Mucosa of rectum (tissue), 2 donors: ENCODE results near the gene OLFML2A.
"Not testable (repeated sequence)": the region's sequence is repeated elsewhere in the genome, so short reads cannot be mapped to it uniquely, and the experiment has no call there.

Source experiments
- H3K27ac ChIP-seq, 2 donors: one replicate each; pipeline ENCODE4 v1.7.0; 2013; ENCODE audit warnings: inconsistent platforms in 2 of 2, low read depth in 2 of 2, low read length in 2 of 2
- H3K27me3 ChIP-seq, 2 donors: one replicate each; pipeline ENCODE4 v1.7.0; 2013; ENCODE audit warnings: low read length in 2 of 2; ENCODE audit not compliant: control insufficient read depth in 2 of 2, insufficient read depth in 2 of 2
- H3K36me3 ChIP-seq, 2 donors: one replicate each; pipeline ENCODE4 v1.7.0; 2013; ENCODE audit warnings: low read length in 2 of 2; ENCODE audit not compliant: control insufficient read depth in 2 of 2, insufficient read depth in 2 of 2
- H3K4me1 ChIP-seq, 2 donors: one replicate each; pipeline ENCODE4 v1.7.0; 2013; ENCODE audit warnings: low read length in 2 of 2, mild to moderate bottlenecking in 1 of 2; ENCODE audit not compliant: control insufficient read depth in 2 of 2, insufficient read depth in 2 of 2
- H3K4me3 ChIP-seq, 2 donors: one replicate each; pipeline ENCODE4 v1.7.0; 2013; ENCODE audit warnings: low read length in 2 of 2
- H3K9ac ChIP-seq, 2 donors: one replicate each; pipeline ENCODE4 v1.7.0; 2013; ENCODE audit warnings: low read length in 2 of 2, low read depth in 1 of 2, mild to moderate bottlenecking in 1 of 2
- H3K9me3 ChIP-seq, 2 donors: one replicate each; pipeline ENCODE4 v1.7.0; 2013; ENCODE audit warnings: low read length in 2 of 2; ENCODE audit not compliant: control insufficient read depth in 2 of 2
- donor health status: healthy.
- donor health status: Normal muscosa, but diverticular disease.

The OLFML2A gene

GRCh38 chr9:124776954-124777648, at the start of gene OLFML2A:
Gene OLFML2A (plus strand): TSS chr9:124777133. CDS start chr9:124777271, 138 bp downstream.
- peak within 1 kb of the TSS; percentile 8 to 23 for H3K27ac ChIP-seq
- H3K27me3 ChIP-seq = peaks cover 11 to 14% of the 10 kb centered on the region in 2 donors
- H3K9me3 ChIP-seq = no peaks in the 10 kb centered on the region
- peaks cover 3 to 14% of the 10 kb centered on the region in 2 donors for H3K4me1 ChIP-seq
- H3K4me3 ChIP-seq = peak within 1 kb of the TSS; percentile 53 to 64
- H3K36me3 ChIP-seq = no peaks in the 10 kb centered on the region
- H3K9ac ChIP-seq = peak within 1 kb of the TSS; percentile 34 to 41

- Histone ChIP-seq H3K4me1 (peaks cover 2 to 20% of the 10 kb centered on the region in 2 donors), H3K27ac (no peak overlapping the region), H3K9me3 (no peaks in the 10 kb centered on the region), H3K4me3 (no peak overlapping the region), H3K9ac (no peak overlapping the region), H3K27me3 (no peaks in the 10 kb centered on the region), H3K36me3 (peaks cover 0 to 2% of the 10 kb centered on the region in 2 donors)
Observed at GRCh38 chr9:124730772-124731171, 46.2 kb upstream of the OLFML2A start.

- peak overlapping the region in 1 of 2 donors; percentile 58 for H3K9ac ChIP-seq
- H3K4me1 ChIP-seq = peaks cover 2 to 20% of the 10 kb centered on the region in 2 donors
- H3K27ac ChIP-seq = peak overlapping the region; percentile 64 to 87
- no peaks in the 10 kb centered on the region for H3K9me3 ChIP-seq
- no peaks in the 10 kb centered on the region for H3K27me3 ChIP-seq
- peak overlapping the region in 1 of 2 donors; percentile 21 for H3K4me3 ChIP-seq
- H3K36me3 ChIP-seq = peaks cover 0 to 2% of the 10 kb centered on the region in 2 donors
Observed at GRCh38 chr9:124733964-124734740, 42.8 kb upstream of the OLFML2A start.

GRCh38 chr9:124734741-124735083, 42.2 kb upstream of the OLFML2A start:
- H3K4me3 ChIP-seq, H3K27me3 ChIP-seq, H3K9ac ChIP-seq, H3K9me3 ChIP-seq, H3K36me3 ChIP-seq: not testable (repeated sequence)
- H3K27ac ChIP-seq = peak overlapping the region; percentile 64 to 87
- peaks cover 2 to 20% of the 10 kb centered on the region in 2 donors for H3K4me1 ChIP-seq

- no peak overlapping the region for H3K4me3 ChIP-seq
- H3K27ac ChIP-seq = peak overlapping the region; percentile 33 to 87
- peaks cover 0 to 2% of the 10 kb centered on the region in 2 donors for H3K36me3 ChIP-seq
- no peak overlapping the region for H3K9ac ChIP-seq
- peaks cover 2 to 20% of the 10 kb centered on the region in 2 donors for H3K4me1 ChIP-seq
- no peaks in the 10 kb centered on the region for H3K27me3 ChIP-seq
- no peaks in the 10 kb centered on the region for H3K9me3 ChIP-seq
Observed at GRCh38 chr9:124735121-124735520, 41.8 kb upstream of the OLFML2A start.

GRCh38 chr9:124738075-124738474, 38.9 kb upstream of the OLFML2A start:
- not testable (repeated sequence) for H3K4me3 ChIP-seq, H3K27ac ChIP-seq, H3K36me3 ChIP-seq, H3K27me3 ChIP-seq, H3K9me3 ChIP-seq, H3K9ac ChIP-seq
- peaks cover 2 to 20% of the 10 kb centered on the region in 2 donors for H3K4me1 ChIP-seq

- Histone ChIP-seq H3K4me1 (peaks cover 2 to 13% of the 10 kb centered on the region in 2 donors), H3K27ac (no peak overlapping the region), H3K4me3 (no peak overlapping the region), H3K9ac (no peak overlapping the region), H3K27me3 (no peaks in the 10 kb centered on the region), H3K36me3 (no peaks in the 10 kb centered on the region), H3K9me3 (no peaks in the 10 kb centered on the region)
Observed at GRCh38 chr9:124739360-124739759, 37.6 kb upstream of the OLFML2A start.

GRCh38 chr9:124741149-124741548, 35.8 kb upstream of the OLFML2A start:
- no peak overlapping the region for H3K4me3 ChIP-seq
- no peak overlapping the region for H3K9ac ChIP-seq
- no peaks in the 10 kb centered on the region for H3K9me3 ChIP-seq
- no peak overlapping the region for H3K27ac ChIP-seq
- no peaks in the 10 kb centered on the region for H3K4me1 ChIP-seq
- no peaks in the 10 kb centered on the region for H3K27me3 ChIP-seq
- H3K36me3 ChIP-seq = no peaks in the 10 kb centered on the region

- Histone ChIP-seq H3K4me1 (no peaks in the 10 kb centered on the region), H3K36me3 (no peaks in the 10 kb centered on the region), H3K9me3 (no peaks in the 10 kb centered on the region), H3K27me3 (no peaks in the 10 kb centered on the region), H3K27ac (no peak overlapping the region), H3K4me3 (no peak overlapping the region), H3K9ac (no peak overlapping the region)
Observed at GRCh38 chr9:124741662-124742061, 35.3 kb upstream of the OLFML2A start.

DNA sequence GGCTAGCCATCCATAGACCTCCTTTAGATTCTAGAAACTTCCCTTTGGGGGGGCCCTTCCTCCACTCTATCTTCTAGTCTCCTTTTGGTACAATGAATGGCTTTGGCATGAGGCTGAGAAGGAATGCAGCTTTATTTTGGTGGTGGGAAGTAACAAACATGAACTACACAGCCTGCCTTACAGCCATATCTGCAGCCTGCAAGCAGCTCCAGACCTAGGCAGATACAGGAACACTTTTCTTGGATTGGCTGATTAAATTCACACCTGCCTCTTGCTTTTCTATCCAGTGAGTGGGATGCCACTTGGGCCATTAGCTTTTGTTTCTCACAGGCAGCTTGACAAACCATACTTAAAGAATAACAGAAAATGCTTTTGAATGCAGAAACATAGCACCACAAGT, 34.0 kb upstream of the OLFML2A start:
- no peaks in the 10 kb centered on the region for H3K9me3 ChIP-seq

More for the DNA sequence above, 34.0 kb upstream of the OLFML2A start:
- H3K4me1 ChIP-seq = no peaks in the 10 kb centered on the region
- H3K36me3 ChIP-seq = no peaks in the 10 kb centered on the region
- no peak overlapping the region for H3K9ac ChIP-seq
- H3K4me3 ChIP-seq = no peak overlapping the region
- no peak overlapping the region for H3K27ac ChIP-seq
- no peaks in the 10 kb centered on the region for H3K27me3 ChIP-seq
